ENCODE data around the gene POC1A.

Gene POC1A

DNA sequence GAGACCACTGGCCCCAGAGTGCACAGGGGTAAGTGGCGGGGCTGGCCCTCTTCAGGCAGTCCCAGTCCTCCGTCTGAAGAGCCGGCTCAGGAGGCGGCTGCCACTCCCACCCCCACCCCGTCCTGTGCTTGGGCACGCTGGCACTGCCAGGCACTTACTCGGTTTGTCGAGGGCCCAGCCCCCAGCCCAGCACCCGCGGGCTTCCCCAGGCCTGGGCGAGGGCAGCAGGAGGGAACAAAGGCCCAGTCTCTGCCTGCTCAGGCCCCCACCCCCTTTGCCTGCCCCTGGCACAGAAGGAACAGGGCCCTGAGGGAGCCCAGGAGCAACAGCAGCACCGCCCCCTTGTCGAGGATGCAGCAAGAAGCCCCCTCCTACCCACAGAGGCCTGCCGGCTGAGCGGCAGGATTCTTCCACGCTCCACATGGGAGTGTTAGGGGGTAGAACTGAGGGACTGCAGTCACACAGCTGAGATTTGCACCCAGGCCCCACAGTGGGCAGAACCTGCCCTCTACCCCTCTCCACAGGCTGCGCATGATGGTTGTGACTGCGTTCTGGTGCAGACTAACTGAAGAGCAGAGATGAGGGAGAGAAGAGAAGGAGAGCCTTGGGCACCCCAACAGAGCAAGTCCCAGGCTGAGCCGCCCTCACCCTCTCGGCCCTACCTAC is 106.8 kb downstream of the POC1A start:
- TF ChIP-seq, protein P1, sequence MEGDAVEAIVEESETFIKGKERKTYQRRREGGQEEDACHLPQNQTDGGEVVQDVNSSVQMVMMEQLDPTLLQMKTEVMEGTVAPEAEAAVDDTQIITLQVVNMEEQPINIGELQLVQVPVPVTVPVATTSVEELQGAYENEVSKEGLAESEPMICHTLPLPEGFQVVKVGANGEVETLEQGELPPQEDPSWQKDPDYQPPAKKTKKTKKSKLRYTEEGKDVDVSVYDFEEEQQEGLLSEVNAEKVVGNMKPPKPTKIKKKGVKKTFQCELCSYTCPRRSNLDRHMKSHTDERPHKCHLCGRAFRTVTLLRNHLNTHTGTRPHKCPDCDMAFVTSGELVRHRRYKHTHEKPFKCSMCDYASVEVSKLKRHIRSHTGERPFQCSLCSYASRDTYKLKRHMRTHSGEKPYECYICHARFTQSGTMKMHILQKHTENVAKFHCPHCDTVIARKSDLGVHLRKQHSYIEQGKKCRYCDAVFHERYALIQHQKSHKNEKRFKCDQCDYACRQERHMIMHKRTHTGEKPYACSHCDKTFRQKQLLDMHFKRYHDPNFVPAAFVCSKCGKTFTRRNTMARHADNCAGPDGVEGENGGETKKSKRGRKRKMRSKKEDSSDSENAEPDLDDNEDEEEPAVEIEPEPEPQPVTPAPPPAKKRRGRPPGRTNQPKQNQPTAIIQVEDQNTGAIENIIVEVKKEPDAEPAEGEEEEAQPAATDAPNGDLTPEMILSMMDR (IDR thresholded peaks at IDR 0.05), result no peak

GRCh38 chr3:52046902-52047239 is 107.4 kb downstream of the POC1A start:
- TF ChIP-seq, protein P1 (IDR thresholded peaks at IDR 0.05), result no peak

- TF ChIP-seq, protein P1 (IDR thresholded peaks at IDR 0.05), result no peak
Measured at GRCh38 chr3:52046186-52046901, 107.9 kb downstream of the POC1A start.

GRCh38 chr3:52044869-52045619 is 109.2 kb downstream of the POC1A start:
- TF ChIP-seq, protein P1 (IDR thresholded peaks at IDR 0.05), result no peak

DNA sequence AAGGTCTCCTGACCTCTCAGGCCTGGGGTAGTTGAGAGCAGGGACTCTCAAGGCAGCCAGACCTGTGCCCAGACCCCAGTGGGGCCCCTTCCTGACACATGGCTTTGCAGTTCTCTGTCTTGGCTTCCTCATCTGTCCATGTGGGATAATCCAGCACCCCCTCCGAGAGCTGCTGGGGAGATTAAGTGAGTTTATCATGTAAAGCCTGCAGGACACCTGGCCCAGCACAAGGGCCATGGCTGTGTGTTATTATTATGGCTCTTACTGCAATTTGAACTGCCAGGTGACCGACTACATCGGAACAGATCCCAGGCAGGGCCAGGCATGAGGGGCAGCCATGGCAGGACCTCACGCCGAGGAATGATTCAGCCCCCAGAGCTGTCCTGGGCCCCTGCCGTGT is 110.5 kb downstream of the POC1A start:
- TF ChIP-seq, protein P1 (IDR thresholded peaks at IDR 0.05), result no peak

DNA sequence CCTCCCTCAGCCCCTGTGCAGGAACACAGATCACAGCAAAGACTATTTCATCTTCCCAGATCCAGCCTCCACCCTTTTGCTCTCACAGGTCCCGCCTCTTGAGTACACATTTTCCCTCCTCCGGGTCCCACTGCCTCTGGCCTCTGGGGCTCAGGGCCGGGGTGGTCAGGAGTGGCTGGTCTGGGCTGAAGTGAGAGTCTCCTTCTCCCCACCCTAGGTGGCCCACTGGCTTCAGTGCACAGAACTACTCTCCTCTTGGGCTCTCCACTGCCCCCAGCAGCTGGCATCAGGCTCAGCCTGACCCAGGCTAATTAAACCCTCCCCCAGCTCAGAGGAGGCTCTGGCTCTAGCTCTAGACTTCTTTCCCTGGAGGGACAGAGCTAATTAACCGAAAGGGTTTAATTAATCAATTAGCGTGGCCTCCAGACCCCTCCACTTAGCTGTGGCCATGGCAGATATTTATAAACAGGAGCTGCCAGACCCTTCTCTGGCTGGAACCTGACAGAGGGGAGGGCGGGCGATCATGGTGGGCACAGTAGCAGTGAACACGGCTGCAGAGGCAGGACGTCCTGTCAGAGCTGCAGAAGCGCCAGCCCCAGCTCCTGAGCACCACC is 113.0 kb downstream of the POC1A start:
- TF ChIP-seq, protein P1 (IDR thresholded peaks at IDR 0.05), result no peak

DNA sequence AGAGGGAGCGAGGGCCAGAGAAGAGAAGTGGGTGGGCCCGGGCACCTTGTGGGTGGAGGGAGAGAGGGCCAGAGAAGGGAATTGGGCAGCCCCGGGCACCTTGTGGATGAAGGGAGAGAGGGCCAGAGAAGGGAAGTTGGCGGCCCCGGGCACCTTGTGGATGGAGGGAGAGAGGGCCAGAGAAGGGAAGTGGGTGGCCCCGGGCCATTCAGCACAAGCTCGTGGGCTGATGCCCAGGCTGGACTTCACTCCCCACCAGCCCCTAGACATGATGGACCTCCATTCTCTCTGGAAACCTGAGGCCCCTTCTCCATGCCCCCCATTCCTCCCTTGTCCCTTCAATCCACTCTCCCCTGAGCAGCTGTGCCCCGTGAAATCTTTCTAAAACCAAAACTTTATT is 113.6 kb downstream of the POC1A start:
- TF ChIP-seq, protein P1 (IDR thresholded peaks at IDR 0.05), result no peak

Data from LNCAP (cell line).